HL-60 (cell line): ENCODE measurements around the gene ANKRD12.

Experiments
- CTCF ChIP-seq: IDR thresholded peaks from one replicate; pipeline ENCODE4 v1.5.1; 2011; ENCODE audit warnings: low read length, control low read depth, inconsistent platforms; ENCODE audit not compliant: insufficient read depth
- GABPA ChIP-seq: IDR thresholded peaks from 2 replicates; pipeline ENCODE4 v1.6.1; 2012; ENCODE audit warnings: low read depth
- POLR2AphosphoS5 ChIP-seq: IDR thresholded peaks from 2 replicates; pipeline ENCODE4 v1.6.1; 2012; ENCODE audit warnings: low read depth
- REST ChIP-seq: IDR thresholded peaks from 2 replicates; pipeline ENCODE4 v1.6.1; 2012; ENCODE audit warnings: low read depth; ENCODE audit not compliant: insufficient replicate concordance

GRCh38 chr18:9281780-9282179, 145.2 kb downstream of the ANKRD12 start:
- TF ChIP-seq CTCF, result no peak
- TF ChIP-seq GABPA, result no peak
- no peak for TF ChIP-seq POLR2AphosphoS5
- TF ChIP-seq REST, result no peak
